GM19438 (cell line): Measurements from ENCODE around the gene NFKBIL1.
A peak's percentile ranks its signal among the peaks of the same experiment; 100 is the strongest.
"Not testable (repeated sequence)": the region's sequence is repeated elsewhere in the genome, so short reads cannot be mapped to it uniquely, and the experiment has no call there.

Experiments
- ATAC-seq: cut with Tn5 transposase; IDR thresholded peaks from one replicate; pipeline ENCODE4 v1.9.1; 2021; ENCODE audit warnings: low read depth; ENCODE audit not compliant: unreplicated experiment

The NFKBIL1 gene

GRCh38 chr6:31546958-31547726 is at the start of gene NFKBIL1:
Gene NFKBIL1, plus strand, starts transcription at chr6:31547608. Its CDS starts 87 bp downstream, at chr6:31547695.
- peak; percentile 73 for ATAC-seq

GRCh38 chr6:31498748-31499147 is 48.7 kb upstream of the NFKBIL1 start:
- ATAC-seq, result no peak

- ATAC-seq, result not testable (repeated sequence)
Observed at GRCh38 chr6:31499648-31500047, 47.8 kb upstream of the NFKBIL1 start.

GRCh38 chr6:31502586-31502985 is 44.8 kb upstream of the NFKBIL1 start:
- ATAC-seq, result no peak

GRCh38 chr6:31509036-31509435 is 38.4 kb upstream of the NFKBIL1 start:
- not testable (repeated sequence) for ATAC-seq

- ATAC-seq, result no peak
Observed at GRCh38 chr6:31510007-31510406, 37.4 kb upstream of the NFKBIL1 start.

GRCh38 chr6:31513456-31514165 is 33.8 kb upstream of the NFKBIL1 start:
- no peak for ATAC-seq

GRCh38 chr6:31521835-31522234 is 25.6 kb upstream of the NFKBIL1 start:
- ATAC-seq, result no peak

GRCh38 chr6:31525553-31525931 is 21.9 kb upstream of the NFKBIL1 start:
- ATAC-seq, result no peak

GRCh38 chr6:31525932-31526591 is 21.3 kb upstream of the NFKBIL1 start:
- ATAC-seq, result no peak

GRCh38 chr6:31528307-31528777 is 19.1 kb upstream of the NFKBIL1 start:
- no peak for ATAC-seq

GRCh38 chr6:31528821-31529328 is 18.5 kb upstream of the NFKBIL1 start, which contains the start of gene MCCD1:
Gene MCCD1, plus strand, starts transcription at chr6:31528962. Its CDS starts 53 bp downstream, at chr6:31529015.
- no peak for ATAC-seq

GRCh38 chr6:31529329-31530150 is 17.9 kb upstream of the NFKBIL1 start:
- no peak for ATAC-seq

- no peak for ATAC-seq
Observed at GRCh38 chr6:31530659-31531058, 16.7 kb upstream of the NFKBIL1 start.

GRCh38 chr6:31531162-31531561 is 16.2 kb upstream of the NFKBIL1 start:
- ATAC-seq, result no peak

GRCh38 chr6:31531771-31532643 is 15.4 kb upstream of the NFKBIL1 start:
- no peak for ATAC-seq

GRCh38 chr6:31532644-31533454 is 14.6 kb upstream of the NFKBIL1 start:
- no peak for ATAC-seq

- ATAC-seq, result no peak
Observed at GRCh38 chr6:31533455-31533841, 14.0 kb upstream of the NFKBIL1 start.
